ENCODE data around the gene AKAP9. TPM values are rescaled to one million over a fixed set of nuclear protein-coding genes. Genes with fewer than 3 reads are reported as not detected.

AKAP9 gene
- total and polyA plus RNA-seq, 2 donors (not counting 3 experiments of a cell fraction or from before 2014, with no cell fraction given) = 9.5 to 51.6 TPM

DNA sequence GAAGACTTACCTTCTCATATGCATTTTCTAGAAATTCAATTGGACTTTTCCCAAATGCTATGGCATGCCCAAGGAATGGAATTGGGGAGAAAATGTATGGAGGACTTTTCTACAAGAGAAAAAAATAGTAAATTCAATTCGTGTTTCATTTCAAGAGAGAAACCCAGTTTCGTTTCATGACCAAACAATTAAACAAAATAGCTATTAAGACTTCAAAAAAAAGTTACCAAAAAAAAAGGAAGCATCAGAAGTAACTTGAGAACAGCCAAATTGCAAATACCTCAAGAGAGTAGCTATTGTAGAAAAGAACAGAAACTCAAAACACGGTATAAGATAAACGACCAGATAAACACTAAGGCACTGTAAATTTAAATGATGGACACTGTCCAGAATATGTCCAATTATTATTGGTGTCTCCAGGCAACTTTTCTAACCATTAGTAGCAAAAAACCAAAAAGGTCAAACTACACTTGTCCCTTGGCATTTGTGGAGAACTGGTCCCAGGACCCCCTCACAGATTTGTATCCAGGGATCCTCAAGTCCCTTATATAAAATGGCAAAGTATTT lies 191.2 kb downstream of the AKAP9 start:
- Histone ChIP-seq H3K36me3 (ENCODE audit: control insufficient read depth in 2 of 2, extremely low read depth in 1 of 2, insufficient read depth in 2 of 2, low read length in 2 of 2) (peaks cover 0 to 20% of the 10 kb centered on the region in 2 experiments), H3K9ac (replicated peaks; ENCODE audit: extremely low read depth, insufficient read depth, low read length) (peak overlapping the region; percentile 2), H4K20me1 (replicated peaks; ENCODE audit: control insufficient read depth, extremely low read depth, insufficient read depth, low read length) (no peaks in the 10 kb centered on the region), H3K9me3 (replicated peaks; ENCODE audit: control insufficient read depth, insufficient read depth, low read length) (no peaks in the 10 kb centered on the region), H3K79me2 (ENCODE audit: control insufficient read depth, insufficient read depth, low read length) (peaks cover 60% of the 10 kb centered on the region), H3K27ac (ENCODE audit: insufficient read depth, low read depth, low read length) (no peak overlapping the region), H3K9me1 (replicated peaks; ENCODE audit: control insufficient read depth, extremely low read depth, insufficient read depth, low read length) (peaks cover 3% of the 10 kb centered on the region), H3K4me2 (ENCODE audit: insufficient read depth, low read length) (peak overlapping the region; percentile 95), H2AFZ (ENCODE audit: low read depth, low read length) (no peak overlapping the region), H3K27me3 (ENCODE audit: control insufficient read depth in 2 of 2, insufficient read depth in 2 of 2, low read length in 2 of 2) (no peaks in the 10 kb centered on the region), H3K4me1 (ENCODE audit: control insufficient read depth, extremely low read depth, insufficient read depth, low read length) (peaks cover 18% of the 10 kb centered on the region), H3K4me3 (replicated peaks in 1 of 3; ENCODE audit: insufficient read depth in 1 of 3, low read depth in 1 of 3, low read length in 3 of 3) (peak overlapping the region in 2 of 3 experiments; percentile 77 to 84)
- dilution Hi-C loops (cut with MboI; ENCODE audit: extremely low pct_ligation_motif_present, low sequenced_read_pairs) (no loop called here), intact Hi-C loops (cut with micrococcal nuclease) (loop anchor here (10.0 kb wide), 1 partner anchor 113 kb away; the partner anchor contains the start of genes ANKIB1 and KRIT1)
- DNase-seq (ENCODE audit: low read depth, low spot score) = no peak
- TF ChIP-seq, protein P1, sequence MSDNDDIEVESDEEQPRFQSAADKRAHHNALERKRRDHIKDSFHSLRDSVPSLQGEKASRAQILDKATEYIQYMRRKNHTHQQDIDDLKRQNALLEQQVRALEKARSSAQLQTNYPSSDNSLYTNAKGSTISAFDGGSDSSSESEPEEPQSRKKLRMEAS (IDR thresholded peaks at IDR 0.05; ENCODE audit: insufficient read depth, insufficient read length) = no peak
- TF ChIP-seq, protein P2, sequence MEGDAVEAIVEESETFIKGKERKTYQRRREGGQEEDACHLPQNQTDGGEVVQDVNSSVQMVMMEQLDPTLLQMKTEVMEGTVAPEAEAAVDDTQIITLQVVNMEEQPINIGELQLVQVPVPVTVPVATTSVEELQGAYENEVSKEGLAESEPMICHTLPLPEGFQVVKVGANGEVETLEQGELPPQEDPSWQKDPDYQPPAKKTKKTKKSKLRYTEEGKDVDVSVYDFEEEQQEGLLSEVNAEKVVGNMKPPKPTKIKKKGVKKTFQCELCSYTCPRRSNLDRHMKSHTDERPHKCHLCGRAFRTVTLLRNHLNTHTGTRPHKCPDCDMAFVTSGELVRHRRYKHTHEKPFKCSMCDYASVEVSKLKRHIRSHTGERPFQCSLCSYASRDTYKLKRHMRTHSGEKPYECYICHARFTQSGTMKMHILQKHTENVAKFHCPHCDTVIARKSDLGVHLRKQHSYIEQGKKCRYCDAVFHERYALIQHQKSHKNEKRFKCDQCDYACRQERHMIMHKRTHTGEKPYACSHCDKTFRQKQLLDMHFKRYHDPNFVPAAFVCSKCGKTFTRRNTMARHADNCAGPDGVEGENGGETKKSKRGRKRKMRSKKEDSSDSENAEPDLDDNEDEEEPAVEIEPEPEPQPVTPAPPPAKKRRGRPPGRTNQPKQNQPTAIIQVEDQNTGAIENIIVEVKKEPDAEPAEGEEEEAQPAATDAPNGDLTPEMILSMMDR (IDR thresholded peaks at IDR 0.05; ENCODE audit: extremely low read depth in 1 of 2, insufficient read depth in 1 of 2, low read depth in 1 of 2, low read length in 2 of 2) = no peak
- no peak for TF ChIP-seq MYC (IDR thresholded peaks at IDR 0.05; ENCODE audit: low read depth, low read length)
- TF ChIP-seq POLR2A (IDR thresholded peaks at IDR 0.05; ENCODE audit: low read depth, low read length) = no peak
- no peak for TF ChIP-seq EZH2 (IDR thresholded peaks at IDR 0.05; ENCODE audit: borderline replicate concordance, low read depth, low read length, severe bottlenecking)
- no peak for TF ChIP-seq JUN (IDR thresholded peaks at IDR 0.05; ENCODE audit: borderline replicate concordance, insufficient read depth, insufficient read length, low read depth)
- TF ChIP-seq GATA2 (IDR thresholded peaks at IDR 0.05; ENCODE audit: insufficient read depth, insufficient read length, low read depth, low read length) = no peak
- TF ChIP-seq FOS (IDR thresholded peaks at IDR 0.05; ENCODE audit: borderline replicate concordance, insufficient read depth, low read length) = no peak
- TF ChIP-seq POLR2AphosphoS5 (IDR thresholded peaks at IDR 0.05; ENCODE audit: insufficient read depth, low read depth, low read length) = no peak
- ChIA-PET POLR2A (no interaction called here), CTCF (interaction anchor here (0.6 to 2.3 kb wide), 6 partner anchors 8 to 329 kb away, joined by 3 to 16 read pairs (median 4); partner anchors contain the start of genes GATAD1 and LRRD1)
- BruUV-seq (replicated peaks) = no TSS peak
- no peak for FAIRE-seq

All from endothelial cell of umbilical vein (primary cell).